ENCODE data around the gene MKRN1.

Gene MKRN1

DNA sequence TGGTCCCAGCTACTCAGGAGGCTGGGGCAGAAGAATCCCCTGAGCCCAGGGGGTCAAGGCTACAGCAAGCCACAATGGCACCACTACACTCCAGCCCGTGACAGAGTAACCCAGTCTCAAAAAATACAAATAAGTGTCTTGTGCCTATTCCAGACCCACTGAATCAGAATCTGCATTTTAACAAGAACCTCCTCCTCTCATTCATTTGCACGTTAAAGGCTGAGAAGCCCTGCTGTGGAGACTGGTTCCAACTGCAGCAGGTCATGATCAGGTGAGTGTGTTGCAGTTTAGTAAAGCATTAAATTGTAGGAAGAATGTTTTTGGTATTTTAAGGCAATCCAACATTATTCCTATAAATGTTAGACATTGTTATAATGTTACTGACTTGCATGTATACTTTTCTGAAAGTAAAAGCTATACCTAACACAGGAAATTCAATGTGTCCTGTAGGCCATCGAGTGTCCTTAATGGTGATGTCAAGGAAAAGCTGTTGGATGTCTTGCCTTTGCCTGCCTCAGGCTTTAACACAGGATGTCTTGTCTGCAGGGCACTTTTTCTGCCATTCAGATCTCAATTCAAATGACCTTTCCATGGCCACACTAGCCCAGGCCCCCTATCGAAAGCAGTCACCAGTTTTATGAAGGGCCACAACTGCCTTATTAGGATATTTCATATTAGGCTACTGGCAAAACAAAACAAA, 30.4 kb downstream of the MKRN1 start:
- no peak overlapping the region for H3K4me3 ChIP-seq (ENCODE audit: low read depth, low read length)
- TF ChIP-seq, protein P1, sequence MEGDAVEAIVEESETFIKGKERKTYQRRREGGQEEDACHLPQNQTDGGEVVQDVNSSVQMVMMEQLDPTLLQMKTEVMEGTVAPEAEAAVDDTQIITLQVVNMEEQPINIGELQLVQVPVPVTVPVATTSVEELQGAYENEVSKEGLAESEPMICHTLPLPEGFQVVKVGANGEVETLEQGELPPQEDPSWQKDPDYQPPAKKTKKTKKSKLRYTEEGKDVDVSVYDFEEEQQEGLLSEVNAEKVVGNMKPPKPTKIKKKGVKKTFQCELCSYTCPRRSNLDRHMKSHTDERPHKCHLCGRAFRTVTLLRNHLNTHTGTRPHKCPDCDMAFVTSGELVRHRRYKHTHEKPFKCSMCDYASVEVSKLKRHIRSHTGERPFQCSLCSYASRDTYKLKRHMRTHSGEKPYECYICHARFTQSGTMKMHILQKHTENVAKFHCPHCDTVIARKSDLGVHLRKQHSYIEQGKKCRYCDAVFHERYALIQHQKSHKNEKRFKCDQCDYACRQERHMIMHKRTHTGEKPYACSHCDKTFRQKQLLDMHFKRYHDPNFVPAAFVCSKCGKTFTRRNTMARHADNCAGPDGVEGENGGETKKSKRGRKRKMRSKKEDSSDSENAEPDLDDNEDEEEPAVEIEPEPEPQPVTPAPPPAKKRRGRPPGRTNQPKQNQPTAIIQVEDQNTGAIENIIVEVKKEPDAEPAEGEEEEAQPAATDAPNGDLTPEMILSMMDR (IDR thresholded peaks at IDR 0.05; ENCODE audit: insufficient read depth, low read length, missing control alignments) = no peak
- ChIA-PET POLR2A (no interaction called here), CTCF (no interaction called here)
- DNase-seq (ENCODE audit: low read depth, low spot score) = no peak

DNA sequence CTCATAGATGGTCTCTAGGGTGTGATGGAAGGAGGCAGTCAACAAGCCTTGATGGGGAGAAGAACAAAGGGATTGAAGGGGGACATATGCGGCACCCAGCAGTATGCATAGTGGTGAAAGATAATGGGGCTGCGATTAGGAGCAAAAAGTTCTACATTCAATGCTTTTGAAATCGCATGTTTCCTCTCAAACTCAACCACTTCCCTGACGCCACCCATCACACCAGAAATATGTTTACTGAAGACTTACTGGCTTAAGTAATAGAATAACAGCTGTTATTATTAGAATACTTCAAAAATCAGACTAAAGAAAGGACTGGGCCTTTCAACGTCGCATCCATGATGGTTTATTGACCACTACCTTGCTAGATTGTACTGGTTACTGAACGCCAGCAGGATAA, 31.5 kb downstream of the MKRN1 start:
- TF ChIP-seq, protein P1 (IDR thresholded peaks at IDR 0.05; ENCODE audit: insufficient read depth, low read length, missing control alignments) = no peak
- H3K4me3 ChIP-seq (ENCODE audit: low read depth, low read length) = no peak overlapping the region
- CTCF ChIA-PET = no interaction called here
- POLR2A ChIA-PET = no interaction called here
- no peak for DNase-seq (ENCODE audit: low read depth, low spot score)

DNA sequence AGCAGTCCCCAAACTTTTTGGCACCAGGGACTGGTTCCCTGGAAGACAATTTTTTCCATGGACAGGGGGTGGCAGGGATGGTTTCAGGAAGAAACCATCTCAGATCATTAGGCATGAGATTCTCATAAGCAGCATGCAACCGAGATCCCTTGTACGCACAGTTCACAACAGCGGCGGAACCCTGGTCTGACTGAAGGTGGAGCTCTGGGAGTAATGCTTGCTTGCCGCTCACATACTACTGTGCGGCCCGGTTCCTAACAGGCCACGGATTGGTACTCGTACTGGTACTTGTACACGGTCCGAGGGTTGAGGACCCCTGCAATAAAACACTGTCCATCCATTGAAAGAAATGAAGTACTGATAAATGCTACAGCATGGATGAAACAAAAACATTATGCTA, 32.8 kb downstream of the MKRN1 start:
- POLR2A ChIA-PET = no interaction called here
- no peak for DNase-seq (ENCODE audit: low read depth, low spot score)
- TF ChIP-seq, protein P1 (IDR thresholded peaks at IDR 0.05; ENCODE audit: insufficient read depth, low read length, missing control alignments) = no peak
- no peak overlapping the region for H3K4me3 ChIP-seq (ENCODE audit: low read depth, low read length)
- CTCF ChIA-PET = no interaction called here

DNA sequence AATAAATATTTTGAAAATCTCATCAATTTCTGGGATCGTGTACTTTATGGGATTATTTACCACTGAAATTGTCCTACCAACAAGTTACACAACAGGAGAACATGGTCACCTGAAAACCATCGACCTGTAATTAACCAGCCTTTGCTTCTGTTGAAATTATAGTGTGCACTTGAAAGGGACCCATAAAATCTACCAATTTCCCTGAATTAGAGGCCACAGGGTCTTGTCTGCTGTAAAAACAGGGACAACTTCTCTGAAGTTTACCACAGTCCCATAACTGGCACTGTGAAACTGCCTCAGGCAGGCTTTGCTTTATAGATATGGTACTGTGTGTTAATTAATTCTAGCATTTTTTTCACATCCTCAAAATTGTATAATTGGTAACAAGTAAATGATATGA, 37.8 kb downstream of the MKRN1 start:
- DNase-seq (ENCODE audit: low read depth, low spot score) = no peak
- TF ChIP-seq, protein P1 (IDR thresholded peaks at IDR 0.05; ENCODE audit: insufficient read depth, low read length, missing control alignments) = no peak
- ChIA-PET CTCF (no interaction called here), POLR2A (no interaction called here)
- no peak overlapping the region for H3K4me3 ChIP-seq (ENCODE audit: low read depth, low read length)

DNA sequence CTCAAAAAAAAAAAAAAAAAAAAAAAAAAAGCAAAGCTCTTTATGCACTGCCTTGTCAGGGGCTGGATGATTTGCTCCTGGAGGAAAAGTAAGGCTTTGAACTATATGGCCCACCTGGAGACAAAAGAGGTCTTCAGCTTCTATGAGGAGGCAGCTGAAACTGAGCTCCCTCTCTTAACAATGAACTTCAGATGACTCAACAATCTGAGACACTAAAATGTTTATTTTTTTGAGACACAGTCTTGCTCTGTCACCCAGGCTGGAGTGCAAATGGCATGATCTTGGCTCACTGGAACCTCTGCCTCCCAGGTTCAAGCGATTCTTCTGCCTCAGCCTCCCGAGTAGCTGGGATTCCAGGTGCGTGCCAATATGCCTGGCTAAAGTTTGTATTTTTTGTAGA, 38.7 kb downstream of the MKRN1 start:
- H3K4me3 ChIP-seq (ENCODE audit: low read depth, low read length) = no peak overlapping the region
- TF ChIP-seq, protein P1 (IDR thresholded peaks at IDR 0.05; ENCODE audit: insufficient read depth, low read length, missing control alignments) = no peak
- DNase-seq (ENCODE audit: low read depth, low spot score) = no peak
- ChIA-PET CTCF (no interaction called here), POLR2A (no interaction called here)

DNA sequence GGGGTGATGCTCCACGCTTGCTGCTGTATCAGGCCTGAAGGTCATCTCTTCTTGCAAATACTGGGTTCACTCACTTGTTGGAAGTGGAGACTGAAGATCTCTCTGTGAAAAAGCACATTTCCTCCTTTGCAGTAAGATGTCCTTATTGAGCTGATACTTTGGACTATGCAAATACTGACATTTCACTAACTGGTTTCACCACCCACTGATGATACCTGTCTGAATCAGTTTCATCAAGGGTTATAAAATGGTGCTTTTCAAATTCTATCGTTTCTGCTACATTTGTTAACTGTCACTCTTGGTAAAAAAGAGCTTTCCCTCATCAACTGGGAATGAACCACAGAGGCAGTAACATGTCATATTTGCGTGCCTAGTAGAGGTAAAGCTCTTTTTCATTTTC, 39.9 kb downstream of the MKRN1 start:
- no peak for DNase-seq (ENCODE audit: low read depth, low spot score)
- TF ChIP-seq, protein P1 (IDR thresholded peaks at IDR 0.05; ENCODE audit: insufficient read depth, low read length, missing control alignments) = no peak
- ChIA-PET CTCF (interaction anchor here (1.0 to 1.3 kb wide), 2 partner anchors 10 to 36 kb away, joined by 3 read pairs; no protein-coding TSS in a partner anchor), POLR2A (no interaction called here)
- no peak overlapping the region for H3K4me3 ChIP-seq (ENCODE audit: low read depth, low read length)
